ENCODE data around the gene ITIH3. TPM values are rescaled to one million over a fixed set of nuclear protein-coding genes. Genes with fewer than 3 reads are reported as not detected.

Gene ITIH3
- polyA plus RNA-seq, 1 of the 3 experiments (the other 2 are of a cell fraction) = 4.3 TPM

DNA sequence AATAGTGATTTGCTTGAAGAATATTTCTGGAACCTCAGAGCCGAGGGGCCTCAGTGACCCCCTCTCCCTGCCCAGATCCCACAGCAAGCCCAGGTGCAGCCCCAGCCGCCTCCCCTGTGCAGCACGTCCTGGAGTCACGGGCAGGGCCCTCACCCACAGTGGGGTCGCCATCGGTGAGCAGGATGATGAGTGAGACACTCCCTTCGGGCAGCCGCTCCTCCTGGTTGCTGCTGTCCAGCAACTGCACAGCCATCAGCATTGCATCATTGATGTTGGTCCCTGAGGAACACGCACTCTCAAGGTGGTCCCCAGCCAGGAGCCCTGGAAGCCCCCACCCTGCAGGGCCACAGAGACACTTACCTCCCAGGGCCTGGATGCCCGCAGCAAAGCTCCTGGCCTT, 29.4 kb downstream of the ITIH3 start (continued):
- TF ChIP-seq MEF2A (IDR thresholded peaks at IDR 0.05; ENCODE audit: borderline replicate concordance, low read depth) (no peak), YY1 (IDR thresholded peaks at IDR 0.05; ENCODE audit: low read depth) (no peak), EP300 (IDR thresholded peaks at IDR 0.05; ENCODE audit: borderline replicate concordance in 1 of 2, low read depth in 1 of 2, low read length in 1 of 2) (no peak), JUND (IDR thresholded peaks at IDR 0.05) (no peak), ELF1 (IDR thresholded peaks at IDR 0.05) (no peak), GABPA (IDR thresholded peaks at IDR 0.05; ENCODE audit: low read depth) (no peak)
- TF ChIP-seq, protein P1, sequence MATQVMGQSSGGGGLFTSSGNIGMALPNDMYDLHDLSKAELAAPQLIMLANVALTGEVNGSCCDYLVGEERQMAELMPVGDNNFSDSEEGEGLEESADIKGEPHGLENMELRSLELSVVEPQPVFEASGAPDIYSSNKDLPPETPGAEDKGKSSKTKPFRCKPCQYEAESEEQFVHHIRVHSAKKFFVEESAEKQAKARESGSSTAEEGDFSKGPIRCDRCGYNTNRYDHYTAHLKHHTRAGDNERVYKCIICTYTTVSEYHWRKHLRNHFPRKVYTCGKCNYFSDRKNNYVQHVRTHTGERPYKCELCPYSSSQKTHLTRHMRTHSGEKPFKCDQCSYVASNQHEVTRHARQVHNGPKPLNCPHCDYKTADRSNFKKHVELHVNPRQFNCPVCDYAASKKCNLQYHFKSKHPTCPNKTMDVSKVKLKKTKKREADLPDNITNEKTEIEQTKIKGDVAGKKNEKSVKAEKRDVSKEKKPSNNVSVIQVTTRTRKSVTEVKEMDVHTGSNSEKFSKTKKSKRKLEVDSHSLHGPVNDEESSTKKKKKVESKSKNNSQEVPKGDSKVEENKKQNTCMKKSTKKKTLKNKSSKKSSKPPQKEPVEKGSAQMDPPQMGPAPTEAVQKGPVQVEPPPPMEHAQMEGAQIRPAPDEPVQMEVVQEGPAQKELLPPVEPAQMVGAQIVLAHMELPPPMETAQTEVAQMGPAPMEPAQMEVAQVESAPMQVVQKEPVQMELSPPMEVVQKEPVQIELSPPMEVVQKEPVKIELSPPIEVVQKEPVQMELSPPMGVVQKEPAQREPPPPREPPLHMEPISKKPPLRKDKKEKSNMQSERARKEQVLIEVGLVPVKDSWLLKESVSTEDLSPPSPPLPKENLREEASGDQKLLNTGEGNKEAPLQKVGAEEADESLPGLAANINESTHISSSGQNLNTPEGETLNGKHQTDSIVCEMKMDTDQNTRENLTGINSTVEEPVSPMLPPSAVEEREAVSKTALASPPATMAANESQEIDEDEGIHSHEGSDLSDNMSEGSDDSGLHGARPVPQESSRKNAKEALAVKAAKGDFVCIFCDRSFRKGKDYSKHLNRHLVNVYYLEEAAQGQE (IDR thresholded peaks at IDR 0.05; ENCODE audit: low read depth, low read length) = no peak
- TF ChIP-seq, protein P2, sequence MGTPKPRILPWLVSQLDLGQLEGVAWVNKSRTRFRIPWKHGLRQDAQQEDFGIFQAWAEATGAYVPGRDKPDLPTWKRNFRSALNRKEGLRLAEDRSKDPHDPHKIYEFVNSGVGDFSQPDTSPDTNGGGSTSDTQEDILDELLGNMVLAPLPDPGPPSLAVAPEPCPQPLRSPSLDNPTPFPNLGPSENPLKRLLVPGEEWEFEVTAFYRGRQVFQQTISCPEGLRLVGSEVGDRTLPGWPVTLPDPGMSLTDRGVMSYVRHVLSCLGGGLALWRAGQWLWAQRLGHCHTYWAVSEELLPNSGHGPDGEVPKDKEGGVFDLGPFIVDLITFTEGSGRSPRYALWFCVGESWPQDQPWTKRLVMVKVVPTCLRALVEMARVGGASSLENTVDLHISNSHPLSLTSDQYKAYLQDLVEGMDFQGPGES (IDR thresholded peaks at IDR 0.05; ENCODE audit: low read depth, low read length) = no peak
- TF ChIP-seq, protein P3, sequence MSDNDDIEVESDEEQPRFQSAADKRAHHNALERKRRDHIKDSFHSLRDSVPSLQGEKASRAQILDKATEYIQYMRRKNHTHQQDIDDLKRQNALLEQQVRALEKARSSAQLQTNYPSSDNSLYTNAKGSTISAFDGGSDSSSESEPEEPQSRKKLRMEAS (IDR thresholded peaks at IDR 0.05; ENCODE audit: low read depth) = no peak
- TF ChIP-seq, protein P4, sequence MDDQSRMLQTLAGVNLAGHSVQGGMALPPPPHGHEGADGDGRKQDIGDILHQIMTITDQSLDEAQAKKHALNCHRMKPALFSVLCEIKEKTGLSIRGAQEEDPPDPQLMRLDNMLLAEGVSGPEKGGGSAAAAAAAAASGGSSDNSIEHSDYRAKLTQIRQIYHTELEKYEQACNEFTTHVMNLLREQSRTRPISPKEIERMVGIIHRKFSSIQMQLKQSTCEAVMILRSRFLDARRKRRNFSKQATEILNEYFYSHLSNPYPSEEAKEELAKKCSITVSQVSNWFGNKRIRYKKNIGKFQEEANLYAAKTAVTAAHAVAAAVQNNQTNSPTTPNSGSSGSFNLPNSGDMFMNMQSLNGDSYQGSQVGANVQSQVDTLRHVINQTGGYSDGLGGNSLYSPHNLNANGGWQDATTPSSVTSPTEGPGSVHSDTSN (IDR thresholded peaks at IDR 0.05) = no peak

DNA sequence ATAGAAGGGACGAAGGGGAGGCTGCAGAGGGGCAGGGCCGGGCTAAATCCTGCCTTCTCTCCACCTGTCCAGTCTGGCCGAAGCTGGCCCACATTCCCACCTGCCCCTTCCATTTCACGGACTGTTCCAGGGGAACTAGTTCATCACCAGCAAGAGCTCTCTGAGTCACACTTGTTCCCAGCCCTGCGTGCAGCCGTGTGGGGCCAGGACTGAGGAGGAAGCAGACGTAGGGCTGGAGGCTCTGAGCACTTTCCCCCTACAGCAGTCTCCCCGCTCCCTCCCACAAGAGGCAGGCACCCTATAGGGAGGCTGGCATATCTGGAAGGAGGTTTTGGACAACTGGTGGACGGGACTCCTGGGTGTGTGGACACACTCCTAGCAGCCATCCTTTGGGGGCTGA, 32.8 kb downstream of the ITIH3 start:
- TF ChIP-seq SIN3A (IDR thresholded peaks at IDR 0.05; ENCODE audit: borderline replicate concordance, low read depth, low read length) = no peak
- TF ChIP-seq FOXM1 (IDR thresholded peaks at IDR 0.05; ENCODE audit: low read depth) = no peak
- TF ChIP-seq RXRA (IDR thresholded peaks at IDR 0.05; ENCODE audit: borderline replicate concordance, low read depth) = no peak
- no peak for TF ChIP-seq YY1 (IDR thresholded peaks at IDR 0.05; ENCODE audit: low read depth)
- TF ChIP-seq, protein P3 (IDR thresholded peaks at IDR 0.05; ENCODE audit: low read depth) = no peak
- no peak for TF ChIP-seq NFIC (IDR thresholded peaks at IDR 0.05; ENCODE audit: borderline replicate concordance)
- TF ChIP-seq RFX5 (IDR thresholded peaks at IDR 0.05; ENCODE audit: low read length) = no peak
- no peak for TF ChIP-seq EP300 (IDR thresholded peaks at IDR 0.05; ENCODE audit: borderline replicate concordance in 1 of 2, low read depth in 1 of 2, low read length in 1 of 2)
- no peak for TF ChIP-seq FOSL2 (IDR thresholded peaks at IDR 0.05; ENCODE audit: borderline replicate concordance, low read depth)

More for the DNA sequence above, 32.8 kb downstream of the ITIH3 start:
- Histone ChIP-seq H3K9me3 (no peaks in the 10 kb centered on the region), H3F3A (replicated peaks; ENCODE audit: insufficient read depth) (no peaks in the 10 kb centered on the region), H3K79me2 (ENCODE audit: insufficient read depth) (no peaks in the 10 kb centered on the region), H3K4me3 (ENCODE audit: low read depth in 2 of 2, low read length in 1 of 2) (no peak overlapping the region), H3K4me1 (ENCODE audit: control insufficient read depth in 1 of 2, insufficient read depth in 2 of 2, low read depth in 1 of 2, low read length in 1 of 2) (peaks cover 4 to 21% of the 10 kb centered on the region in 2 experiments; a peak in 1 of 4 replicates), H3K9ac (no peak overlapping the region), H3K27me3 (ENCODE audit: insufficient read depth) (no peaks in the 10 kb centered on the region), H2AFZ (ENCODE audit: low read depth) (no peak overlapping the region), H3K4me2 (no peak overlapping the region), H3K36me3 (replicated peaks in 1 of 2; ENCODE audit: control insufficient read depth in 1 of 2, insufficient read depth in 2 of 2, low read length in 1 of 2) (no peaks in the 10 kb centered on the region), H3K9me2 (no peaks in the 10 kb centered on the region), H3K27ac (ENCODE audit: low read depth in 2 of 2, low read length in 1 of 2) (no peak overlapping the region), H4K20me1 (ENCODE audit: insufficient read depth) (0 out of 2 replicates have a peak, but pooled peaks cover 6% of the 10 kb centered on the region)
- ChIA-PET POLR2A (no interaction called here), CTCF (interaction anchor here (0.6 kb wide), 1 partner anchor 160 kb away, joined by 3 read pairs; no protein-coding TSS in a partner anchor)
- no peak for DNase-seq
- 69% methylated on average over 9 of the region's 9 CpGs for WGBS (ENCODE audit: low lambda C conversion rate)
